ENCODE data around the gene SH3PXD2B.

DNA sequence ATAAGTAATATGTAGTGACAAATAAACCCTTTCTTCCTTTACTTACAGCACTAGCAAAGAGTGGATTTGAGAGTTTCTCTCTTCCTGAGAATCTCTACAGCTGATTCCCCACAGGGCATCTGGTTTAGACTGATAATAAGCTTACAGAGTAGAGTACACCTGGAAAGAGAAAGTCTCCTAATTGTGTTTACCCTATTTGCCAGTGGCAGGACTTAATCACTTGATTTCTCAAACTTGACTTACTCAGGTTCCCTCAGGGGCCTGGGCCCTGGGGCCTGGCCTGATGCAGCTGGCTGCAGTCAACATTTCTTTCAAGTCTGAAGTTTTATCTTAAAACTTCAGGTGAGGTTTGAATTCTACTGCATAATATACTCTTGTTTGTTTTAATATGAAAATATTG lies 132.7 kb downstream of the SH3PXD2B start:
- TF ChIP-seq EZH2 (IDR thresholded peaks at IDR 0.05; ENCODE audit: insufficient read depth, poor library complexity, severe bottlenecking) (no peak), EZH2phosphoT487 (IDR thresholded peaks at IDR 0.05; ENCODE audit: insufficient read depth, low read depth) (no peak)
